AG10803 (cell line): ENCODE measurements around the gene SULT1A3.
"Not testable (repeated sequence)": the region's sequence is repeated elsewhere in the genome, so short reads cannot be mapped to it uniquely, and the experiment has no call there.

ENCODE experiments used
- DNase-seq: peaks from one replicate; pipeline ENCODE4 v3.0.0; 2010; ENCODE audit warnings: low read depth
- H3K4me3 ChIP-seq: 2 replicates; pipeline ENCODE4 v1.5.1; 2011; ENCODE audit warnings: mild to moderate bottlenecking, low read length, control low read depth
- CTCF ChIP-seq: conservative IDR thresholded peaks from 2 replicates; pipeline ENCODE4 v1.5.1; 2011; ENCODE audit warnings: mild to moderate bottlenecking, low read length, control low read depth, inconsistent platforms

SULT1A3 gene

GRCh38 chr16:30184891-30185682 lies 14.0 kb upstream of the SULT1A3 start:
- DNase-seq, result no peak
- no peak overlapping the region for H3K4me3 ChIP-seq
- no peak for TF ChIP-seq CTCF

GRCh38 chr16:30185683-30186421 lies 13.2 kb upstream of the SULT1A3 start:
- TF ChIP-seq CTCF, result no peak
- DNase-seq, result no peak
- no peak overlapping the region for H3K4me3 ChIP-seq

- TF ChIP-seq CTCF, result no peak
- H3K4me3 ChIP-seq, result no peak overlapping the region
- no peak for DNase-seq
These were observed 12.6 kb upstream of the SULT1A3 start for GRCh38 chr16:30186444-30186781.

GRCh38 chr16:30186782-30187555 lies 12.1 kb upstream of the SULT1A3 start:
- DNase-seq, result peak; percentile 39
- no peak overlapping the region for H3K4me3 ChIP-seq
- peak; percentile 69 for TF ChIP-seq CTCF

GRCh38 chr16:30187556-30187865 lies 11.5 kb upstream of the SULT1A3 start:
- H3K4me3 ChIP-seq, result no peak overlapping the region
- TF ChIP-seq CTCF, result no peak
- DNase-seq, result no peak

GRCh38 chr16:30187971-30188561 lies 11.0 kb upstream of the SULT1A3 start:
- TF ChIP-seq CTCF, result no peak
- DNase-seq, result no peak
- H3K4me3 ChIP-seq, result no peak overlapping the region

GRCh38 chr16:30191158-30191557 lies 7.9 kb upstream of the SULT1A3 start:
- not testable (repeated sequence) for H3K4me3 ChIP-seq, DNase-seq

GRCh38 chr16:30193098-30193497 lies 6.0 kb upstream of the SULT1A3 start:
- H3K4me3 ChIP-seq, DNase-seq: not testable (repeated sequence)

- peak within 1 kb of the TSS; percentile 54 for H3K4me3 ChIP-seq
- DNase-seq, result not testable (repeated sequence)
These were observed 5.4 kb upstream of the SULT1A3 start, which contains the start of the genes BOLA2B and SLX1A for GRCh38 chr16:30193615-30194014. BOLA2B (minus strand) TSS chr16:30193666; CDS start chr16:30193595, 71 bp downstream. SLX1A (plus strand) TSS chr16:30193875; CDS start chr16:30194085, 210 bp downstream.

- H3K4me3 ChIP-seq, result peak overlapping the region; percentile 54
- not testable (repeated sequence) for DNase-seq
These were observed 4.7 kb upstream of the SULT1A3 start for GRCh38 chr16:30194172-30194925.
